ENCODE results near the gene JAZF1. TPM values are rescaled to one million over a fixed set of nuclear protein-coding genes. Genes with fewer than 3 reads are reported as not detected.

JAZF1 gene
- total and polyA plus RNA-seq, 11 donors, result 10.3 to 46.2 (median 26.8) TPM

DNA sequence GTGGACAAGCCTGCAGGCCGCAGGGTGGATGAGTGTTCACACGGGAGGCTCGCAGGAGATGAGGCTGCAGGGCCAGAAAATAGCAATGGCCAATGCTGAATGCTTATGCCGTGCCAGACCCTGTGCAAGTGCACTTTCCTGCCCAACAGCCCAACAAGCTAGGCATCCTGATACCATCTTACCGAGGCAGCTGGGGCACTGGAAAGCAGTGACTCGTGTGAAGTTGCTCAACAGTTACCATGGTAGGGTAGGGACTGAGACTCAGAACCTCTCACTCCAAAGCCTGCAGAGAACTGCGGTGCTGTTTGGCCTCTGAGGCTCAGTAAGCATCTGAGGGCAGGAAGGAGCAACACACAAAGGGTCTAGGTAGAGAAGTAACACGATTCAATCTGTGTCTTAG, 43.7 kb downstream of the JAZF1 start:
- intact Hi-C loops (cut with DNase I), result loop anchor here in 1 of 10 donors (5.0 kb wide), 1 partner anchor 135 kb away; no protein-coding TSS in a partner anchor
- no peak overlapping the region for H3K4me3 ChIP-seq
- H3K36me3 ChIP-seq, result no peaks in the 10 kb centered on the region
- TF ChIP-seq POLR2A (IDR thresholded peaks at IDR 0.05), result no peak
- TF ChIP-seq, protein P1, sequence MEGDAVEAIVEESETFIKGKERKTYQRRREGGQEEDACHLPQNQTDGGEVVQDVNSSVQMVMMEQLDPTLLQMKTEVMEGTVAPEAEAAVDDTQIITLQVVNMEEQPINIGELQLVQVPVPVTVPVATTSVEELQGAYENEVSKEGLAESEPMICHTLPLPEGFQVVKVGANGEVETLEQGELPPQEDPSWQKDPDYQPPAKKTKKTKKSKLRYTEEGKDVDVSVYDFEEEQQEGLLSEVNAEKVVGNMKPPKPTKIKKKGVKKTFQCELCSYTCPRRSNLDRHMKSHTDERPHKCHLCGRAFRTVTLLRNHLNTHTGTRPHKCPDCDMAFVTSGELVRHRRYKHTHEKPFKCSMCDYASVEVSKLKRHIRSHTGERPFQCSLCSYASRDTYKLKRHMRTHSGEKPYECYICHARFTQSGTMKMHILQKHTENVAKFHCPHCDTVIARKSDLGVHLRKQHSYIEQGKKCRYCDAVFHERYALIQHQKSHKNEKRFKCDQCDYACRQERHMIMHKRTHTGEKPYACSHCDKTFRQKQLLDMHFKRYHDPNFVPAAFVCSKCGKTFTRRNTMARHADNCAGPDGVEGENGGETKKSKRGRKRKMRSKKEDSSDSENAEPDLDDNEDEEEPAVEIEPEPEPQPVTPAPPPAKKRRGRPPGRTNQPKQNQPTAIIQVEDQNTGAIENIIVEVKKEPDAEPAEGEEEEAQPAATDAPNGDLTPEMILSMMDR (IDR thresholded peaks at IDR 0.05), result no peak
- peaks cover 0 to 63% (median 18%) of the 10 kb centered on the region in 12 donors for H3K4me1 ChIP-seq
- WGBS, 4 donors, result 91 to 97% (median 94%) methylated on average over 8 of the region's 8 CpGs
- no peaks in the 10 kb centered on the region for H3K9me3 ChIP-seq
- peak in 1 of 4 donors; percentile 19 for ATAC-seq
- no peaks in the 10 kb centered on the region for H3K27me3 ChIP-seq
- no peak for DNase-seq
- peak overlapping the region in 1 of 12 donors; percentile 70 for H3K27ac ChIP-seq

DNA sequence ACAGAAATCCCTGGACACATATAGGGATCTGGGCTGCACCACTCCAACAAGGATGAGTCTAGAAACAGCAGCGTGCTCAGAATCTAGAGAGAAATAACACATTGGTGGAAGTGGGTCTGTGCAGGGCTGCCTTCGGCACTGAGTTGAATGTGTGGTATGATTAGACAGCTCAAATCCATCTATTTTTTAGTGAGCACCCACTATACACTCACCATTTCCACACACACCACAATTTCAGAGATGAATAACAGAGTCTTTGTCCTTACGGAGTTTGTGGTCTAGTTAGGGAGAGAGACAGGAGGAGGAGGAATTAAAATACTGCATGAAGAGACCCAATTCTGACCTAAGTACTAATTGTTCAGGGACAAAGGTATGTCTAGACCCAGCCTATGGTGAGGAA, 44.2 kb downstream of the JAZF1 start:
- Histone ChIP-seq H3K27me3 (no peaks in the 10 kb centered on the region), H3K27ac (peak overlapping the region in 1 of 12 donors; percentile 70), H3K4me1 (peaks cover 0 to 63% (median 17%) of the 10 kb centered on the region in 12 donors), H3K36me3 (no peaks in the 10 kb centered on the region), H3K4me3 (no peak overlapping the region), H3K9me3 (no peaks in the 10 kb centered on the region)
- no peak for ATAC-seq
- intact Hi-C loops (cut with DNase I), result loop anchor here in 1 of 10 donors (5.0 kb wide), 1 partner anchor 136 kb away; no protein-coding TSS in a partner anchor
- TF ChIP-seq, protein P1 (IDR thresholded peaks at IDR 0.05), result no peak
- TF ChIP-seq POLR2A (IDR thresholded peaks at IDR 0.05), result no peak
- WGBS, 4 donors, result 63 to 78% (median 72%) methylated on average over 3 of the region's 3 CpGs
- no peak for DNase-seq

DNA sequence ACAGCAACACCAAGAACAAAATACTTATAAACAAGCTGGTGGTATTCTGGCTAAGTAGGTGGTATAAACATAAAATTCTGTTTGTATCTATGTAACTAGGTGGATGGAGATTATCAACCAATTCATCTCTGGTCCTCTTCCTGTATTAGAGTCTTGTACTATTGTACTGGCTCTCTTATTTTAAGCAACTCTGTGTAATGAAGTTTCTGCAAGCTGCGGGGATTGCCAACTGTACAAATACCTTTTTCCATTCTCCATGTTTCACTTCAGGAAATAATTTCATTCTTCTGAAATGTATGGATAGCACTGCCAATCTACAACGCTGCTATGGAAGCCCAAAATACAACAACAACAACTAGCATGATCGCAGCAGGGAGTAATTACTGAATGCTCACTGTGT, 44.8 kb downstream of the JAZF1 start:
- peak in 2 of 4 donors; percentile 18 to 41 for ATAC-seq
- intact Hi-C loops (cut with DNase I), result loop anchor here in 1 of 10 donors (5.0 kb wide), 1 partner anchor 137 kb away; no protein-coding TSS in a partner anchor
- H3K4me1 ChIP-seq, result peaks cover 0 to 58% (median 17%) of the 10 kb centered on the region in 12 donors
- no peak for TF ChIP-seq POLR2A (IDR thresholded peaks at IDR 0.05)
- TF ChIP-seq, protein P1 (IDR thresholded peaks at IDR 0.05), result no peak
- H3K27me3 ChIP-seq, result no peaks in the 10 kb centered on the region
- peak overlapping the region in 1 of 12 donors; percentile 70 for H3K27ac ChIP-seq
- H3K9me3 ChIP-seq, result no peaks in the 10 kb centered on the region
- 54 to 59% (median 54%) methylated on average over 3 of the region's 3 CpGs for WGBS, 4 donors
- H3K36me3 ChIP-seq, result no peaks in the 10 kb centered on the region
- DNase-seq, result no peak
- no peak overlapping the region for H3K4me3 ChIP-seq

DNA sequence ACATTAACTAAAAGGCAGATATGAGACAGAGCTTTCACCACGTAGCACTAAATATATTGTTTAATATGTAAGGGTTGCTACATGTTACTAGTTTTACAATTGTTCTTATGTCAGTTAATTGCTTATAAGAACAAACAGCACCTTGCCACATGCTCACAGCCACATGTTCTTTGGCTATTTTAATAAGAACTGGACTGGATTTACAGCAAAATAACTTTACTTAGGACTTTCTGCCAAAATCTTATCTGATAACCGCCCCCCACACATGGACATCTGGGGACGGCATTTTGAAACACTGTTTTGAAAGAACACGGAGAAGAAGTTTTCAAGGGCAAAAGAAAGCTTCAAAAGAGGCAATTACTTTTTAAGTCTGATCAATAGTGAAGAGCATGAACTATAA, 45.3 kb downstream of the JAZF1 start:
- intact Hi-C loops (cut with DNase I), result loop anchor here in 1 of 10 donors (5.0 kb wide), 1 partner anchor 137 kb away; no protein-coding TSS in a partner anchor
- Histone ChIP-seq H3K36me3 (no peaks in the 10 kb centered on the region), H3K4me1 (peaks cover 0 to 54% (median 17%) of the 10 kb centered on the region in 12 donors), H3K27ac (peak overlapping the region in 1 of 12 donors; percentile 70), H3K4me3 (no peak overlapping the region), H3K27me3 (no peaks in the 10 kb centered on the region), H3K9me3 (no peaks in the 10 kb centered on the region)
- no peak for ATAC-seq
- WGBS, 4 donors, result 15 to 24% (median 19%) methylated on average over 4 of the region's 4 CpGs
- TF ChIP-seq, protein P1 (IDR thresholded peaks at IDR 0.05), result no peak
- no peak for TF ChIP-seq POLR2A (IDR thresholded peaks at IDR 0.05)
- DNase-seq, result no peak
